GM12864 (cell line): ENCODE data around the gene CGB3.
"Not testable (repeated sequence)": the region's sequence is repeated elsewhere in the genome, so short reads cannot be mapped to it uniquely, and the experiment has no call there.

Source experiments
- DNase-seq: peaks from one replicate; pipeline ENCODE4 v3.0.0-alpha.2; 2011; ENCODE audit warnings: low read depth
- H3K4me3 ChIP-seq: 2 replicates; pipeline ENCODE4 v1.5.1; 2011; ENCODE audit warnings: mild to moderate bottlenecking, low read depth, low read length, control low read depth
- TF ChIP-seq, protein P1 (sequence below): IDR thresholded peaks from 2 replicates; pipeline ENCODE4 v1.5.1; 2011; ENCODE audit warnings: low read depth, mild to moderate bottlenecking, moderate library complexity, low read length, control low read depth, inconsistent platforms; ENCODE audit errors: missing control alignments

CGB3 gene

DNA sequence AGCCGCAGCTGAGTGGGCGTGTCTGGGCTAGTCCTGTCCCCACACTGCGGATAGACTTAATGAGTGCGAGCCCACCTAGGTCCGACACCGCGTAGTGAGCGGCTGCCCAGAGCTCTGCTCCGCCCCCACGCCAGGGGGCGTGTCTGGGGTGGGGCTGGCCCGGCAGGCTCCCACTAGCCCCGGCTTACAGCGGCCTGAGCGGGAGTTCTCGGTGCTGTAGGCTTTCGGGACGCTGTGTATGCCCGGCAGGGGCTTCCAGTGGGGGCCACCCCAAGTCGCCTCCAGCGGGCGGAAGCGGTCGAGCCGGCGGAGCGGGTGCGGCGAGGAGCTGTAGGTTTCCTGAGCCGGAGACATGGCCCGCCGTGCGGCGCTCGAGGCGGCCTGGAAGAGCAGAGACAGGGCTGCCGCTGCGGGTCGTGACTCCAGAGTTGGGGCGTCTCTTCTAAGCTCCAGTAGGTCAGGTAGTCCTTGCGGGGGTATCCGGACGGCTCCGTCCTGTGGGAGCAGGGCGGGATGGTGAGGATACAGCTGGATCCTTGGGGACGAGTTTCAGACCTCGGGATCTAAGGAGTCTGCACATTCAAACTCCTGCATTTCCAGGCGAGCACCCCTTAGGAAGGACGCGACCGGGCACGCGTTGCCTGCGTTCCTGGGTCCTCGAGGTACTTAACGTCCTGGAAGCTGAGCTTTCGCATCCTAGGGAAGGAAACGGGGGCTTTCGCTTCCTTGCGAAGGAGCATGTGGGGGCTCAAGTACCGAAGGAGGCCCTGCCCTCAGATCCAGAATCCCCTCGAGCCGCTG lies 32.2 kb upstream of the CGB3 start:
- peak overlapping the region; percentile 46 for H3K4me3 ChIP-seq
- no peak for DNase-seq
- TF ChIP-seq, protein P1, sequence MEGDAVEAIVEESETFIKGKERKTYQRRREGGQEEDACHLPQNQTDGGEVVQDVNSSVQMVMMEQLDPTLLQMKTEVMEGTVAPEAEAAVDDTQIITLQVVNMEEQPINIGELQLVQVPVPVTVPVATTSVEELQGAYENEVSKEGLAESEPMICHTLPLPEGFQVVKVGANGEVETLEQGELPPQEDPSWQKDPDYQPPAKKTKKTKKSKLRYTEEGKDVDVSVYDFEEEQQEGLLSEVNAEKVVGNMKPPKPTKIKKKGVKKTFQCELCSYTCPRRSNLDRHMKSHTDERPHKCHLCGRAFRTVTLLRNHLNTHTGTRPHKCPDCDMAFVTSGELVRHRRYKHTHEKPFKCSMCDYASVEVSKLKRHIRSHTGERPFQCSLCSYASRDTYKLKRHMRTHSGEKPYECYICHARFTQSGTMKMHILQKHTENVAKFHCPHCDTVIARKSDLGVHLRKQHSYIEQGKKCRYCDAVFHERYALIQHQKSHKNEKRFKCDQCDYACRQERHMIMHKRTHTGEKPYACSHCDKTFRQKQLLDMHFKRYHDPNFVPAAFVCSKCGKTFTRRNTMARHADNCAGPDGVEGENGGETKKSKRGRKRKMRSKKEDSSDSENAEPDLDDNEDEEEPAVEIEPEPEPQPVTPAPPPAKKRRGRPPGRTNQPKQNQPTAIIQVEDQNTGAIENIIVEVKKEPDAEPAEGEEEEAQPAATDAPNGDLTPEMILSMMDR: no peak

DNA sequence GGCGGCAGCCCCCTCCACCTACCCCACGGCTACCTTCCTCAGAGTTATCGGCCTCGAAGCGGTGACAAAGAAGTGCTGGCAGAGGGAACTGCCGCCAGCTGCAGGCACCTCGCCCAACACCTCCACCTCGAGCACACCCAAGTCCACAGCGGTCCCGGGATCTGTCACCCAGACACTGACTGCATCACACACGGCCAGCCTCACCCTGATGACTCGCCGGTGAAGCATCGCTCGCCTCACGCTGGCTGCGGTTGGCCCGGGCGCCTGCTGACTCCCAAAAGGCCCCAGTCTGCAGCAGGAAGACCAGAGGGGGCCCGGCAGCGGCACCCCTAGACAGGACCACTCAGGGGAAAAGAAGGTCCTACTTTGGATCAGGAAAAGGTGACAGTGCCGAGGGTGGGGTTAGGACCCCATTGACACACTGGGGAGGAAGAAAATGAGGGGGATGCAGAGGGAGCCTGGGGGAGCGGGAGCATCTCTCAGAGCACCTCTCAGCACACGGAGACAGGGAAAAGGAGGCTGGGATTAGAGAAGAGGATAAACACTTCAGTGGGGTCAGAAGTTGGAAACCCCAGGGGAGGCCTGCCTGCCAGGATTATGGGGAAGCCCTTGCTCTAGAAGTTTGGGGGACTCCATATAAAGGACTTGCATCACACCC lies 26.4 kb upstream of the CGB3 start:
- not testable (repeated sequence) for H3K4me3 ChIP-seq, DNase-seq

DNA sequence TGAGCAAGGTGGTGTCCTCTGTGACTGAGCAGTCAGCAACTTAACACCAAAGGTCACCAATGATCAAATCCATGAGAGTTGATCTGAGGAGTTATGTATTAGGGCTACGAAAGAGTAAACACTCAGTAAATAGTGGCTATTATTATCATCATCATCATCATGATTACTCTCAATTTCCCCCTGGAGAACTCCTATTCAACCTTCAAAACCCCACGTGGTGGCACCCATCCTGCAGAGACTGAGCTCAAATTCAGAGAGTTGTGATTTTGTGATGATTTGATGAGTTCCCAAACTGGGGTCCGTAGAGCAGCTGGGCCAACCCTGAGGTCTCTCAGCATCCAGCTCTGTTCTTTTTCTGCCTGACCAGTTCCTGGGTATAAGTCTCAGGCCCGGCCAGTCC lies 25.7 kb upstream of the CGB3 start:
- not testable (repeated sequence) for DNase-seq

DNA sequence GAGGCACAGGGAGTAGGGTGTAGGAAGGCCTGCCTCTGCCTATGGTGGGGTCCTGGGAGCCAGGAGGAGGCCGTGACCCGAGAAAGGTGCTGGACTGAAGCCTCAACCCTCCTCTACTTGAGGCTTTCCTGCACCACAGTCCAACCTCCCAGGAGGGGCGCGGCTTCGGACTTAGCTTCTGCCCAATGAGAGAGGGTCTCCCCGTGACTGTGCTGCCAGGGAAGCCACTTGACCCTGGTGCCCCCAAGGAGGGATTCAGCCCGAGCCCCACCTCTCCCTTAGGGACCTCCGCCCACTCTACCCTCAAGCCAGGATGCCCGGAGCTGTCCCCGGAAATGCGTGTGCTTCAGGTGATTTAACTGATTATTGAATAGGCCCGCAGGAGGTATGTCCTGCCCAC lies 24.9 kb upstream of the CGB3 start, which contains the start of gene CGB8:
Gene CGB8 (minus strand): TSS at position 101 of the 400 bp plus-strand sequence. CDS start 372 bp downstream, outside the sequence.
- not testable (repeated sequence) for DNase-seq, H3K4me3 ChIP-seq

More for the DNA sequence above, 25.7 kb upstream of the CGB3 start:
- not testable (repeated sequence) for H3K4me3 ChIP-seq

DNA sequence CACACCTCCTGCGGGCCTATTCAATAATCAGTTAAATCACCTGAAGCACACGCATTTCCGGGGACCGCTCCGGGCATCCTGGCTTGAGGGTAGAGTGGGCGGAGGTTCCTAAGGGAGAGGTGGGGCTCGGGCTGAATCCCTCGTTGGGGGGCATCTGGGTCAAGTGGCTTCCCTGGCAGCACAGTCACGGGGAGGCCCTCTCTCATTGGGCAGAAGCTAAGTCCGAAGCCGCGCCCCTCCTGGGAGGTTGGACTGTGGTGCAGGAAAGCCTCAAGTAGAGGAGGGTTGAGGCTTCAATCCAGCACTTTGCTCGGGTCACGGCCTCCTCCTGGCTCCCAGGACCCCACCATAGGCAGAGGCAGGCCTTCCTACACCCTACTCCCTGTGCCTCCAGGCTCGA lies 19.4 kb upstream of the CGB3 start, which contains the start of gene CGB5:
Gene CGB5 (plus strand): TSS at position 301 of the 400 bp plus-strand sequence. CDS start 362 bp downstream, outside the sequence.
- not testable (repeated sequence) for H3K4me3 ChIP-seq, DNase-seq

DNA sequence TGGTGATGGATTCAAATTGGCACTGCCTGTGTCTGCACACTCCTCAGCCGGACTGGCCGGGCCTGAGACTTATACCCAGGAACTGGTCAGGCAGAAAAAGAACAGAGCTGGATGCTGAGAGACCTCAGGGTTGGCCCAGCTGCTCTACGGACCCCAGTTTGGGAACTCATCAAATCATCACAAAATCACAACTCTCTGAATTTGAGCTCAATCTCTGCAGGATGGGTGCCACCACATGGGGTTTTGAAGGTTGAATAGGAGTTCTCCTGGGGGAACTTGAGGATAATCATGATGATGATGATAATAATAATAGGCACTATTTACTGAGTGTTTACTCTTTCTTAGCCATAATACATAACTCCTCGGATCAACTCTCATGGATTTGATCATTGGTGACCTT lies 18.5 kb upstream of the CGB3 start:
- not testable (repeated sequence) for H3K4me3 ChIP-seq, DNase-seq

DNA sequence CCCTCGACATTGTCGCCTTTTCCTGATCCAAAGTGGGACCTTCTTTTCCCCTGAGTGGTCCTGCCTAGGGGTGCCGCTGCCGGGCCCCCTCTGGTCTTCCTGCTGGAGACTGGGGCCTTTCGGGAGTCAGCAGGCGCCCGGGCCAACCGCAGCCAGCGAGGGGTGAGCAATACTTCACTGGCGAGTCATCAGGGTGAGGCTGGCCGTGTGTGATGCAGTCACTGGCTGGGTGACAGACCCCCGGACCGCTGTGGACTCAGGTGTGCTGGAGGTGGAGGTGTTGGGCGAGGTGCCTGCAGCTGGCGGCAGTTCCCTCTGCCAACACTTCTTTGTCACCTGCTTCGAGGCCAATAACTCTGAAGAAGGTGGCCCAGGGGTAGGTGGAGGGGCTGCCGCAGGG lies 18.0 kb upstream of the CGB3 start:
- TF ChIP-seq, protein P1: no peak
- DNase-seq: no peak
- no peak overlapping the region for H3K4me3 ChIP-seq

DNA sequence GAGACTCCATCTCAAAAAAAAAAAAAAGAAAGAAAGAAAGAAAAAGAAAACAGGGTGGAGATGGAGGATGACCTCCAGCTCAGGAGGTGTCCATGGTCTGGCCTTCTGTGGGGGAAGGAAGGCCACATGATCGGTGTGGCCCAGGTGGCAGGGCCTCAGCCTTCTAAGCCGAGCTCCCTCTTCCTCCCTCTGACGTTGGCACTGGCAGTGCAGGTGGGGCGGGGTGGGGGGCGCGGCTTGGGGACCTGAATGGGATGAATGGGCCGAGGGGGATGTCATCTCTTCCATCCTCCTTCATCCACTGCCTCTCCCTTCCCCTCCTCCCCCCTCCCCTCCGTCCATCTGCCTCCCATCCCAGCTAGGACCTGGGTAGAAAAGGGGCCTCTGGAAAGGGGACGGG lies 15.6 kb upstream of the CGB3 start:
- H3K4me3 ChIP-seq, DNase-seq: not testable (repeated sequence)

DNA sequence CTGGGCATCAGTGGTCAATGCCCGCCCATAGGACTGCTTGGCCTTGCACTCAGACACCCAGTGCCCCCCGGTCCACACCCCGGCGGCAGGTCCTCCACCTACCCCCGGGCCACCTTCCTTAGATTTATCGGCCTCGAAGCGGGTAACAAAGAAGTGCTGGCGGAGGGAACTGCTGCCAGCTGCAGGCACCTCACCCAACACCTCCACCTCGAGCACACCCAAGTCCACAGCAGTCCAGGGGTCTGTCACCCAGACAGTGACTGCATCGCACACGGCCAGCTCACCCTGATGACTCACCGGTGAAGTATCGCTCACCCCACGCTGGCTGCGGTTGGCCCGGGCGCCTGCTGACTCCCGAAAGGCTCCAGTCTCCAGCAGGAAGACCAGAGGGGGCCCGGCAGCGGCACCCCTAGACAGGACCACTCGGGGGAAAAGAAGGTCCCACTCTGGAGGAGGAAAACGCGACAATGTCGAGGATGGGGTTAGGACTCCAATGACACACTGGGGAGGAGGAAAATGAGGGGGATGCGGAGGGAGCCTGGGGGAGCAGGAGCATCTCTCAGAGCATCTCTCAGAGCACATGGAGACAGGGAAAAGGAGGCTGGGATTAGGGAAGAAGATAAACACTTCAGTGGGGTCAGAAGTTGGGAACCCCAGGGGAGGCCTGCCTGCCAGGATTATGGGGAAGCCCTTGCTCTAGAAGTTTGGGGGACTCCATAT lies 14.6 kb upstream of the CGB3 start:
- not testable (repeated sequence) for DNase-seq, H3K4me3 ChIP-seq

DNA sequence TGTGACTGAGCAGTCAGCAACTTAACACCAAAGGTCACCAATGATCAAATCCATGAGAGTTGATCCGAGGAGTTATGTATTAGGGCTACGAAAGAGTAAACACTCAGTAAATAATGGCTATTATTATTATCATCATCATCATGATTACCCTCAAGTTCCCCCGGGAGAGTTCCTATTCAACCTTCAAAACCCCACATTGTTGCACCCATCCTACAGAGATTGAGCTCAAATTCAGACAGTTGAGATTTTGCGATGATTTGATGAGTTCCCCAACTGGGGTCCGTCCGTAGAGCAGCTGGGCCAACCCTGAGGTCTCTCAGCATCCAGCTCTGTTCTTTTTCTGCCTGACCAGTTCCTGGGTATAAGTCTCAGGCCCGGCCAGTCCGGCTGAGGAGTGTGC lies 14.0 kb upstream of the CGB3 start:
- H3K4me3 ChIP-seq, DNase-seq: not testable (repeated sequence)

DNA sequence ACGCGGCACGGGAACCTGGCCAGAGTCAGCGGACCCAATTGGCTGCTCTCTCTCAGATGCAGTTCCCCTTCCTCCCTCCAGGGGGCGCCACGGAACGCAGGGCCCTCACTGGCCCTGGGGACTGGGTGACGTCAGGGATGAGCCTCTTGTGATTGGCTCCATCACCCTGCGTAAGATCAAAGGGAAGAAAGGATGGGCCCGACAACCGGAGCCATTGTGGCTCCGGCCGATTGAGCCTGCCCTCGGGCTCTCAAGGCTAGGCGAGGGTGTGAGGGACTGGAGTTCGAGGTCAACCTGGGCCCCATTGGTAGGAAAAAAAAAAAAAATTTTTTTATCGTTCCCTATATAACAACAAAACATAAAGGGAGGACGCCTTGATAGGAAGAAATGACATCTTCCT lies 12.7 kb upstream of the CGB3 start, which contains the start of gene CGB1:
Gene CGB1 (minus strand): TSS at position 81 of the 400 bp plus-strand sequence. CDS start 184 bp downstream, outside the sequence.
- not testable (repeated sequence) for DNase-seq, H3K4me3 ChIP-seq
- TF ChIP-seq, protein P1: peak; percentile 60
